ENCODE results near the gene TLX2. TPM values are rescaled to one million over a fixed set of nuclear protein-coding genes. Genes with fewer than 3 reads are reported as not detected.

The TLX2 gene
- total RNA-seq, 1 experiment from 2014 or later = not detected

DNA sequence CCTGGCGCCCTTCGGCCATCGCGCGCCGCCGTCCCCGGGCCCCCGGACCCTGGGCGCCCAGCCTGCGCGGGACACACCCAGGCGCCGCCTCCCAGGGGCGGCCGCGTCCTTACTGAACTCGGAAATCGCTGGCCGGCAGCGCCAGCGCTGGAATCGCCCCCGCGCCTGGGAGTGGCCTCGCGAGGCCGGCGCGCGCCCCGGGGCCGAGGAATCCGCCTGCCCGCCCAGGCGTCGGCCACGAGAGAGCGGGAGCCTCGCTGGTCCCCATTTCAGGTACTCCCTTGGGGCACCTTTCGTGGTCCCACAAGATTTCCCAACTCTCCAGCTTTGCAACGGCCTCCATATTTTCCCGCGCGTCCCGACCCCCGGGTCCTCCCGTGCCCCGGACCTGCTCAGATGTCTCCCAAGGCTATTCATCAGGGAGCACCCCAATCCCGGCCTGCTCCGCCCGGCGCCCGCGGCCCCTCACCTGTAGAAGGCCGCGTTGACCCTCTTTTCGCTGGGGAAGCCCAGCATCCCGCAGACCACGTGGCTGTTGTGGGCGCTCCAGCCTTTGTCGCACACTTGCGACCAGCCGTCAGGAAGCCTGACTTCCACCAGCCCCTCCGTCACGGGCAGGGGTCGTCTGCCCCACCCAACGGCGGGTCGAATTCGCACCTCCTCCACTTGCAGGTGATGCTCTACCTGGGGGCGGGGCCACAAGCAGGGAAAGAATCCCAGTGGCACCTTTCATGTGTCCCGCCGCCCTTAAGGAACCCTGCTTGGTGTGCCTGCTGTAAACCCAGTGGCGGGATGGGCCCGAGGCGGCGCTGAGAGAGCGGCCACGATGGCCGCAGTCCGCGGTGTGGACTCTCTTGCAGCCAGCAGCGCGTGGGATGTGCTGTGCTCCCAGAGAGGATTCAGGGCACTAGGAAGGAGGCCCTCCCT is 34.9 kb downstream of the TLX2 start:
- DNase-seq (ENCODE audit: low spot score) = peak; percentile 38
- BruUV-seq (replicated peaks) = no TSS peak
- Histone ChIP-seq H3K27ac (ENCODE audit: low read depth, low read length, poor library complexity, severe bottlenecking) (no peak overlapping the region), H3K9me3 (ENCODE audit: low read depth, low read length, poor library complexity, severe bottlenecking) (no peaks in the 10 kb centered on the region), H3K4me1 (ENCODE audit: insufficient read depth, low read length, poor library complexity, severe bottlenecking) (peaks cover 5% of the 10 kb centered on the region), H3K4me3 (ENCODE audit: low read depth, low read length, poor library complexity, severe bottlenecking) (peak overlapping the region; percentile 48), H3K36me3 (ENCODE audit: insufficient read depth, low read length, poor library complexity, severe bottlenecking) (no peaks in the 10 kb centered on the region), H3K27me3 (replicated peaks; ENCODE audit: insufficient read depth, low read depth, low read length, poor library complexity) (peaks cover 14% of the 10 kb centered on the region)
- CTCF ChIA-PET = no interaction called here
- intact Hi-C loops (cut with micrococcal nuclease; ENCODE audit: unreplicated experiment) = no loop called here
- no peak for TF ChIP-seq CTCF (conservative IDR thresholded peaks at IDR 0.05; ENCODE audit: low read depth, low read length)
- TF ChIP-seq EZH2 (IDR thresholded peaks at IDR 0.05; ENCODE audit: borderline replicate concordance, low read depth, low read length, poor library complexity, severe bottlenecking) = no peak
- POLR2A ChIA-PET (ENCODE audit: low non-redundant PET) = no interaction called here

DNA sequence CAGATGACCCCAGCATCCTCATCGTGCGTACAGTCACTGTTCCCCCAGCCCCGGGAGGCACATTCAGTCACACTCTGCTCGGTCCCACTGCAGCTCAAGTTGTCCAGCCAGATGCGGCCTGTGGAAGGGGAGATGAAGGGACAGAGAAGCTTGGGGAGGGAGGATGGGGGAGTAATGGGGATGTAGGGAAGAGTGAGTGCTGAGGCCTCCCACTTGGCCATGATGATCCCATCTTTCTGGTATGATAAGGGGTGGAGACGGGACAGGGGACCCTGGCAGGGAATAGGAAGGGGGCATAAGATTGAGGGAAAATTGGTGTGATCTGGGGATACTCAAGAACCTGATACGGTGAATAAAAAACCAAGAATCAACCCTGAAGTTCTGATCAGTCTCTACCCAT is 36.0 kb downstream of the TLX2 start:
- H3K4me3 ChIP-seq (ENCODE audit: low read depth, low read length, poor library complexity, severe bottlenecking) = no peak overlapping the region
- POLR2A ChIA-PET (ENCODE audit: low non-redundant PET) = no interaction called here
- intact Hi-C loops (cut with micrococcal nuclease; ENCODE audit: unreplicated experiment) = no loop called here
- no peak for DNase-seq (ENCODE audit: low spot score)
- H3K4me1 ChIP-seq (ENCODE audit: insufficient read depth, low read length, poor library complexity, severe bottlenecking) = peaks cover 5% of the 10 kb centered on the region
- no peak overlapping the region for H3K27ac ChIP-seq (ENCODE audit: low read depth, low read length, poor library complexity, severe bottlenecking)
- TF ChIP-seq CTCF (conservative IDR thresholded peaks at IDR 0.05; ENCODE audit: low read depth, low read length) = no peak
- no peak for TF ChIP-seq EZH2 (IDR thresholded peaks at IDR 0.05; ENCODE audit: borderline replicate concordance, low read depth, low read length, poor library complexity, severe bottlenecking)
- H3K27me3 ChIP-seq (replicated peaks; ENCODE audit: insufficient read depth, low read depth, low read length, poor library complexity) = peaks cover 14% of the 10 kb centered on the region
- CTCF ChIA-PET = no interaction called here
- H3K9me3 ChIP-seq (ENCODE audit: low read depth, low read length, poor library complexity, severe bottlenecking) = no peaks in the 10 kb centered on the region
- BruUV-seq (replicated peaks) = no TSS peak
- H3K36me3 ChIP-seq (ENCODE audit: insufficient read depth, low read length, poor library complexity, severe bottlenecking) = no peaks in the 10 kb centered on the region

DNA sequence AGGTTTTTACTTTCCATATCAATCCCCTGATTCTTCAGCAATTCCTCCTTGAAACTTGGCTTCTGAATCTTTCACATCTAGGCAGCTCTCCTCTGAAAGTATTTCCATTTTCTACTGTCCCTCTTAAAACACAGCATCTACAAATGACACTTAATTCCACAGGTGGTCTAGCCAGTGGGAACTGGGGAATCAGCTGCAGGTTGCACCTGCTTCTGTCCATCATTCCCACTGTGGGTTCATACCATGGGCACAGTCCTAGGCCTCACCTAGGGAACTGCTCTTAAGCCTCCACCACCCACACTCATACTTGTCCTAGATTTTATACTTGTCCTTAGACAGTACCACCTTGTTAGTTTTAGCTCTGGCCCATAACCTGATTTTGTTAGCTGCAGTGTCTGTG is 37.3 kb downstream of the TLX2 start:
- Histone ChIP-seq H3K27me3 (replicated peaks; ENCODE audit: insufficient read depth, low read depth, low read length, poor library complexity) (peaks cover 14% of the 10 kb centered on the region), H3K4me1 (ENCODE audit: insufficient read depth, low read length, poor library complexity, severe bottlenecking) (peaks cover 5% of the 10 kb centered on the region)
- POLR2A ChIA-PET (ENCODE audit: low non-redundant PET) = no interaction called here

More for the DNA sequence above, 37.3 kb downstream of the TLX2 start:
- TF ChIP-seq EZH2 (IDR thresholded peaks at IDR 0.05; ENCODE audit: borderline replicate concordance, low read depth, low read length, poor library complexity, severe bottlenecking) = no peak
- no peak for TF ChIP-seq CTCF (conservative IDR thresholded peaks at IDR 0.05; ENCODE audit: low read depth, low read length)
- intact Hi-C loops (cut with micrococcal nuclease; ENCODE audit: unreplicated experiment) = no loop called here
- BruUV-seq (replicated peaks) = no TSS peak
- H3K36me3 ChIP-seq (ENCODE audit: insufficient read depth, low read length, poor library complexity, severe bottlenecking) = peaks cover 3% of the 10 kb centered on the region
- no peak for DNase-seq (ENCODE audit: low spot score)
- CTCF ChIA-PET = no interaction called here
- no peak overlapping the region for H3K27ac ChIP-seq (ENCODE audit: low read depth, low read length, poor library complexity, severe bottlenecking)
- no peak overlapping the region for H3K4me3 ChIP-seq (ENCODE audit: low read depth, low read length, poor library complexity, severe bottlenecking)
- H3K9me3 ChIP-seq (ENCODE audit: low read depth, low read length, poor library complexity, severe bottlenecking) = no peaks in the 10 kb centered on the region
